Keratinocyte (primary cell): ENCODE data around the gene GPR39. TPM values are rescaled to one million over a fixed set of nuclear protein-coding genes. Genes with fewer than 3 reads are reported as not detected.

Source experiments
- DNase-seq: peaks from one replicate; pipeline ENCODE4 v3.0.0-alpha.2; 2011; ENCODE audit warnings: low read depth, missing footprints, low spot score
- FAIRE-seq: peaks from 2 replicates; lab custom pipeline; 2011; peaks lifted over from hg19 to GRCh38; lab: Jason Lieb, UNC
- H2AFZ ChIP-seq: 2 replicates; pipeline ENCODE4 v1.6.0; 2012; ENCODE audit warnings: low read length, control low read depth, inconsistent platforms; ENCODE audit not compliant: control insufficient read depth
- H3K27ac ChIP-seq: 2 replicates; pipeline ENCODE4 v1.5.1; 2011; ENCODE audit warnings: low read length; ENCODE audit not compliant: control insufficient read depth, insufficient read depth
- H3K27me3 ChIP-seq: 3 replicates; pipeline ENCODE4 v1.6.0; 2011; ENCODE audit warnings: low read length; ENCODE audit not compliant: control insufficient read depth, insufficient read depth; ENCODE audit errors: extremely low read depth
- H3K36me3 ChIP-seq, 2 experiments: 2 replicates in 1 of 2; 3 replicates in 1 of 2; pipeline ENCODE4 v1.5.1; 2011; ENCODE audit warnings: low read length in 2 of 2, mild to moderate bottlenecking in 1 of 2; ENCODE audit not compliant: control insufficient read depth in 2 of 2, insufficient read depth in 2 of 2; ENCODE audit errors: extremely low read depth in 1 of 2
- H3K4me1 ChIP-seq: 3 replicates; pipeline ENCODE4 v1.5.1; 2011; ENCODE audit warnings: low read length; ENCODE audit not compliant: control insufficient read depth, insufficient read depth; ENCODE audit errors: extremely low read depth
- H3K4me2 ChIP-seq: 3 replicates; pipeline ENCODE4 v1.6.0; 2011; ENCODE audit warnings: low read depth, low read length; ENCODE audit not compliant: control insufficient read depth, insufficient read depth; ENCODE audit errors: extremely low read depth
- H3K4me3 ChIP-seq, 3 experiments: fragments of 200-600 bp in 1 of 3; sonication (generic) in 1 of 3; 2 replicates in 2 of 3; 3 replicates in 1 of 3; pipeline ENCODE4 v1.5.1; 2011 to 2016; ENCODE audit warnings: low read length in 3 of 3, mild to moderate bottlenecking in 3 of 3, control low read depth in 2 of 3, inconsistent platforms in 1 of 3, low read depth in 1 of 3, mixed read lengths in 1 of 3, mixed run types in 1 of 3, moderate library complexity in 1 of 3; ENCODE audit not compliant: control insufficient read depth in 2 of 3, insufficient read depth in 2 of 3; ENCODE audit errors: extremely low read depth in 1 of 3
- H3K79me2 ChIP-seq: 2 replicates; pipeline ENCODE4 v1.6.0; 2012; ENCODE audit warnings: low read length; ENCODE audit not compliant: control insufficient read depth, insufficient read depth
- H3K9ac ChIP-seq: 3 replicates; pipeline ENCODE4 v1.6.0; 2011; ENCODE audit warnings: low read length; ENCODE audit not compliant: control insufficient read depth, insufficient read depth; ENCODE audit errors: extremely low read depth
- H3K9me1 ChIP-seq: 3 replicates; pipeline ENCODE4 v1.6.0; 2011; ENCODE audit warnings: low read length; ENCODE audit not compliant: control insufficient read depth, insufficient read depth; ENCODE audit errors: extremely low read depth
- H3K9me3 ChIP-seq: 2 replicates; pipeline ENCODE4 v1.5.1; 2012; ENCODE audit warnings: low read depth, low read length; ENCODE audit not compliant: control insufficient read depth
- H4K20me1 ChIP-seq: 3 replicates; pipeline ENCODE4 v1.6.0; 2011; ENCODE audit warnings: low read length; ENCODE audit not compliant: control insufficient read depth, insufficient read depth; ENCODE audit errors: extremely low read depth
- EZH2 ChIP-seq: IDR thresholded peaks from one replicate; pipeline ENCODE4 v1.6.1; 2012; ENCODE audit warnings: inconsistent platforms, mild to moderate bottlenecking, low read length, moderate library complexity
- dilution Hi-C: fragments of 300-500 bp; cut with MboI; formaldehyde crosslinking; loops from one replicate; pipeline ENCODE4 v1.7.0; 2020; ENCODE audit warnings: low sequenced_read_pairs; ENCODE audit not compliant: extremely low pct_ligation_motif_present
- polyA plus RNA-seq, 5 experiments: library from polyadenylated mRNA; depleted of rRNA in 3 of 5; stranded (reverse) in 3 of 5; stranded (forward) in 1 of 5; unstranded in 1 of 5; fragments of >200 nt; gene quantifications; 1 replicate in 1 of 5; 2 replicates in 3 of 5; 3 replicates in 1 of 5; pipeline versions ENCODE4 v1.2.1 to v1.2.3, GENCODE V29; 2011 to 2012; ENCODE audit warnings: missing spikeins in 2 of 5, low read depth in 1 of 5, low replicate concordance in 1 of 5
- TF ChIP-seq, protein P1 (sequence below), 3 experiments: IDR thresholded peaks in 1 of 3; conservative IDR thresholded peaks in 1 of 3; optimal IDR thresholded peaks in 1 of 3; 2 replicates in 2 of 3; 3 replicates in 1 of 3; pipeline versions ENCODE3 to v1.5.1; 2011; ENCODE audit warnings: low read length in 3 of 3, mild to moderate bottlenecking in 3 of 3, moderate library complexity in 2 of 3, control low read depth in 1 of 3, inconsistent platforms in 1 of 3; ENCODE audit not compliant: insufficient read depth in 2 of 3; ENCODE audit errors: extremely low read depth in 1 of 3

The GPR39 gene
- polyA plus RNA-seq, 1 donor (not counting 4 experiments of a cell fraction or from before 2014, with no cell fraction given): 4.7 TPM

DNA sequence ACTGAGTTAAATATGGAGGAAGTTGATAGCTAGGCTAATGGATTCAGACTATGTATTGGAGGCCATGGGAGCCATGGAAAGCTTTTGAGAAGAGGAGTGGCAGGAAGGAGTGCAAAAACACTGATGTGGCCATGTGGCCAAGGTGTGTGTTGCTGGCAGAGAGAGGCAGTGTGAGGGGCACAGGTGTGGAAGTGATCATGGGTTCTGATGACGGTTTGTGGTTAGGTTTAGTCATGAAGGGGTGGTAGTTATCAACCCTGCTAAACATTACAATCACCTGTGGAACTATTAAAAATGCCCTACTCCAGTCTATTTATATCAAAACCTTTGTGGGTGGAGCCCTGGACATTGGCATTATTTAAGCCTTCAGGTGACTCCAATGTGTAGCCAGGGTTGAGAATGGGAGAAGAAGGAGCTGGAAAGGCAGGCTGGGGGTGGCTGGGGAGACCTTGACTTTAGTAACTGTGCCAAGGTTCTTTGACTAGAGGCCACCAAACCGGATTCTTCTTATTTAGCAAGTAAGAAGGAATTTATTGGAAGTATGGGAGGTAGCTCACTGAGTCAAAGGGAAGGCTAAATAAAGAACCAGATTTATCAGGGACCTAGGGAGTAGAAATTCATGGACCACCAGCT, 13.5 kb downstream of the GPR39 start:
- peak overlapping the region; percentile 7 for H3K9ac ChIP-seq
- no peaks in the 10 kb centered on the region for H3K79me2 ChIP-seq
- dilution Hi-C loops: no loop called here
- no peak overlapping the region for H2AFZ ChIP-seq
- H3K36me3 ChIP-seq: peaks cover 0 to 3% of the 10 kb centered on the region in 2 experiments
- no peaks in the 10 kb centered on the region for H3K9me1 ChIP-seq
- peak overlapping the region; percentile 61 for H3K27ac ChIP-seq
- FAIRE-seq (no peak), DNase-seq (peak; percentile 61)
- TF ChIP-seq, protein P1, sequence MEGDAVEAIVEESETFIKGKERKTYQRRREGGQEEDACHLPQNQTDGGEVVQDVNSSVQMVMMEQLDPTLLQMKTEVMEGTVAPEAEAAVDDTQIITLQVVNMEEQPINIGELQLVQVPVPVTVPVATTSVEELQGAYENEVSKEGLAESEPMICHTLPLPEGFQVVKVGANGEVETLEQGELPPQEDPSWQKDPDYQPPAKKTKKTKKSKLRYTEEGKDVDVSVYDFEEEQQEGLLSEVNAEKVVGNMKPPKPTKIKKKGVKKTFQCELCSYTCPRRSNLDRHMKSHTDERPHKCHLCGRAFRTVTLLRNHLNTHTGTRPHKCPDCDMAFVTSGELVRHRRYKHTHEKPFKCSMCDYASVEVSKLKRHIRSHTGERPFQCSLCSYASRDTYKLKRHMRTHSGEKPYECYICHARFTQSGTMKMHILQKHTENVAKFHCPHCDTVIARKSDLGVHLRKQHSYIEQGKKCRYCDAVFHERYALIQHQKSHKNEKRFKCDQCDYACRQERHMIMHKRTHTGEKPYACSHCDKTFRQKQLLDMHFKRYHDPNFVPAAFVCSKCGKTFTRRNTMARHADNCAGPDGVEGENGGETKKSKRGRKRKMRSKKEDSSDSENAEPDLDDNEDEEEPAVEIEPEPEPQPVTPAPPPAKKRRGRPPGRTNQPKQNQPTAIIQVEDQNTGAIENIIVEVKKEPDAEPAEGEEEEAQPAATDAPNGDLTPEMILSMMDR (optimal IDR thresholded peaks at IDR 0.05 in 1 of 3, IDR thresholded peaks at IDR 0.05 in 1 of 3, conservative IDR thresholded peaks at IDR 0.05 in 1 of 3; ENCODE audit: extremely low read depth in 1 of 3, insufficient read depth in 2 of 3, low read length in 3 of 3): no peak
- TF ChIP-seq EZH2: no peak
- H3K27me3 ChIP-seq: no peaks in the 10 kb centered on the region
- H3K9me3 ChIP-seq: peaks cover 1% of the 10 kb centered on the region
- H3K4me3 ChIP-seq: no peak overlapping the region
- peaks cover 20% of the 10 kb centered on the region for H3K4me1 ChIP-seq
- H4K20me1 ChIP-seq: no peaks in the 10 kb centered on the region
- peak overlapping the region; percentile 19 for H3K4me2 ChIP-seq

DNA sequence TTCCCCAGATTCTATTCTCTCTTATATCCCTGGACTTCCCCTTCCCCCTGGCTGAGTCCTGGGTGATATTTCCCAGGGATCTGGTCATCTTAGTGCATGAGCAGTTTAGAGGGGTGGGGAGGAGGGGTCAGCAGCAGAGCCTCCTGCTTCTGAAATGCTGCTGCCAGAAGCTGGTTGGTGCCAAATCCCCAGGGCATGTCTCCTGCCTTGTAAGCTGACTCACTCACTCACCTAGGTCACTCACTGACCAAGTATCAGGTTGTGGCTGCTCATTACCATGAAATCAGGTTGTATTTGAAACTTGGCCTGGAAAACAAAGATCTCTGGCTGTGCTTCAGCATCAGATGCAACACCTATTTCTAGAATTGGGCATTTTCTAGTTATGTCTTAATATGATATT, 14.3 kb downstream of the GPR39 start:
- H3K27ac ChIP-seq: peak overlapping the region; percentile 61
- H4K20me1 ChIP-seq: no peaks in the 10 kb centered on the region
- DNase-seq (no peak), FAIRE-seq (peak; percentile 94)
- dilution Hi-C loops: no loop called here
- peaks cover 20% of the 10 kb centered on the region for H3K4me1 ChIP-seq
- no peak overlapping the region for H3K4me3 ChIP-seq
- no peak overlapping the region for H3K9ac ChIP-seq
- H2AFZ ChIP-seq: no peak overlapping the region
- H3K36me3 ChIP-seq: peaks cover 0 to 3% of the 10 kb centered on the region in 2 experiments
- H3K27me3 ChIP-seq: no peaks in the 10 kb centered on the region
- no peaks in the 10 kb centered on the region for H3K79me2 ChIP-seq
- H3K9me3 ChIP-seq: peaks cover 1% of the 10 kb centered on the region
- peak overlapping the region; percentile 19 for H3K4me2 ChIP-seq
- no peaks in the 10 kb centered on the region for H3K9me1 ChIP-seq
- TF ChIP-seq, protein P1 (optimal IDR thresholded peaks at IDR 0.05 in 1 of 3, IDR thresholded peaks at IDR 0.05 in 1 of 3, conservative IDR thresholded peaks at IDR 0.05 in 1 of 3; ENCODE audit: extremely low read depth in 1 of 3, insufficient read depth in 2 of 3, low read length in 3 of 3): no peak
